Measurements from ENCODE around the gene CHST8. TPM values are rescaled to one million over a fixed set of nuclear protein-coding genes. Genes with fewer than 3 reads are reported as not detected.

Gene CHST8
- total and polyA plus RNA-seq, 2 experiments from 2014 or later = 9.3 to 38.2 TPM

- H3K4me2 ChIP-seq = no peak overlapping the region
- Mint-ChIP-seq H3K4me3 (no peak overlapping the region), H3K36me3 (ENCODE audit: low read depth) (no peaks in the 10 kb centered on the region), H3K27ac (no peak overlapping the region; the same call in 1 of the 2 replicates), H3K9me3 (no peaks in the 10 kb centered on the region), H3K27me3 (ENCODE audit: insufficient read depth, low read depth, poor library complexity) (no peaks in the 10 kb centered on the region), H3K4me1 (peaks cover 25% of the 10 kb centered on the region)
- H3K27ac ChIP-seq (ENCODE audit: low read depth) = no peak overlapping the region
- TF ChIP-seq ZNF462 (CRISPR knock-in tag; IDR thresholded peaks at IDR 0.05) = no peak
- TF ChIP-seq NANOG (IDR thresholded peaks at IDR 0.05; ENCODE audit: borderline replicate concordance) = no peak
- TF ChIP-seq CTCF (conservative IDR thresholded peaks at IDR 0.05; ENCODE audit: low read depth in 2 of 2) = no peak
- no peaks in the 10 kb centered on the region for H3K9me2 ChIP-seq (ENCODE audit: insufficient read depth)
- no peaks in the 10 kb centered on the region; the same call in 1 of the 2 replicates for H4K20me1 ChIP-seq (replicated peaks; ENCODE audit: insufficient read depth)
- H3K4me3 ChIP-seq = no peak overlapping the region
- H3K36me3 ChIP-seq (ENCODE audit: insufficient read depth) = no peaks in the 10 kb centered on the region; the same call in 1 of the 2 replicates
- H3K4me1 ChIP-seq (ENCODE audit: insufficient read depth) = 0 out of 2 replicates have a peak, but pooled peaks cover 7% of the 10 kb centered on the region
- H3K79me2 ChIP-seq (replicated peaks; ENCODE audit: insufficient read depth) = no peaks in the 10 kb centered on the region
- no peaks in the 10 kb centered on the region for H3F3A ChIP-seq (replicated peaks; ENCODE audit: low read depth)
- no peak overlapping the region for H2AFZ ChIP-seq
- DNase-seq (ENCODE audit: low spot score) = no peak
- H3K27me3 ChIP-seq (ENCODE audit: insufficient read depth) = no peaks in the 10 kb centered on the region
- peak; percentile 40 for ATAC-seq
Observed at GRCh38 chr19:33702606-33703437, 81.1 kb downstream of the CHST8 start.

All from GM23338 (cell line).